ENCODE measurements around the gene WTIP.
A peak's percentile ranks its signal among the peaks of the same experiment; 100 is the strongest.

WTIP gene

GRCh38 chr19:34484328-34484727 lies 2.8 kb downstream of the WTIP start:
- H3K4me3 Mint-ChIP-seq = peak overlapping the region; percentile 89
- H3K9me3 Mint-ChIP-seq = no peaks in the 10 kb centered on the region
- no peak for DNase-seq
- no peak for TF ChIP-seq CTCF (IDR thresholded peaks at IDR 0.05)
- peaks cover 46% of the 10 kb centered on the region for H3K4me1 Mint-ChIP-seq
- no peak overlapping the region for H3K27ac Mint-ChIP-seq
- peaks cover 8% of the 10 kb centered on the region for H3K27me3 Mint-ChIP-seq (ENCODE audit: low read depth, poor library complexity)
- peaks cover 10% of the 10 kb centered on the region for H3K36me3 Mint-ChIP-seq (ENCODE audit: low read depth)

GRCh38 chr19:34485831-34486230 lies 4.3 kb downstream of the WTIP start:
- peaks cover 44% of the 10 kb centered on the region for H3K4me1 Mint-ChIP-seq

GRCh38 chr19:34487651-34488051 lies 6.1 kb downstream of the WTIP start:
- no peak for TF ChIP-seq CTCF (IDR thresholded peaks at IDR 0.05)
- DNase-seq = no peak
- peaks cover 42% of the 10 kb centered on the region for H3K4me1 Mint-ChIP-seq
- no peaks in the 10 kb centered on the region for H3K9me3 Mint-ChIP-seq
- peak overlapping the region; percentile 12 for H3K27ac Mint-ChIP-seq
- H3K36me3 Mint-ChIP-seq (ENCODE audit: low read depth) = peaks cover 25% of the 10 kb centered on the region
- H3K27me3 Mint-ChIP-seq (ENCODE audit: low read depth, poor library complexity) = peaks cover 7% of the 10 kb centered on the region
- no peak overlapping the region for H3K4me3 Mint-ChIP-seq

More at GRCh38 chr19:34485831-34486230, 4.3 kb downstream of the WTIP start:
- H3K4me3 Mint-ChIP-seq = no peak overlapping the region
- DNase-seq = no peak
- no peak for TF ChIP-seq CTCF (IDR thresholded peaks at IDR 0.05)
- H3K27me3 Mint-ChIP-seq (ENCODE audit: low read depth, poor library complexity) = peaks cover 7% of the 10 kb centered on the region
- peaks cover 12% of the 10 kb centered on the region for H3K36me3 Mint-ChIP-seq (ENCODE audit: low read depth)
- H3K27ac Mint-ChIP-seq = no peak overlapping the region
- H3K9me3 Mint-ChIP-seq = no peaks in the 10 kb centered on the region

- peak overlapping the region; percentile 48 for H3K27ac Mint-ChIP-seq
- H3K27me3 Mint-ChIP-seq (ENCODE audit: low read depth, poor library complexity) = no peaks in the 10 kb centered on the region
- peaks cover 28% of the 10 kb centered on the region for H3K36me3 Mint-ChIP-seq (ENCODE audit: low read depth)
- TF ChIP-seq CTCF (IDR thresholded peaks at IDR 0.05) = no peak
- no peak for DNase-seq
- no peaks in the 10 kb centered on the region for H3K9me3 Mint-ChIP-seq
- peaks cover 27% of the 10 kb centered on the region for H3K4me1 Mint-ChIP-seq
- no peak overlapping the region for H3K4me3 Mint-ChIP-seq
These were observed 7.6 kb downstream of the WTIP start for GRCh38 chr19:34489175-34489574.

- Mint-ChIP-seq H3K27me3 (ENCODE audit: low read depth, poor library complexity) (no peaks in the 10 kb centered on the region), H3K4me3 (no peak overlapping the region), H3K9me3 (no peaks in the 10 kb centered on the region), H3K36me3 (ENCODE audit: low read depth) (peaks cover 28% of the 10 kb centered on the region), H3K4me1 (peaks cover 26% of the 10 kb centered on the region), H3K27ac (no peak overlapping the region)
- DNase-seq = no peak
- no peak for TF ChIP-seq CTCF (IDR thresholded peaks at IDR 0.05)
These were observed 8.7 kb downstream of the WTIP start for GRCh38 chr19:34490141-34490766.

- H3K36me3 Mint-ChIP-seq (ENCODE audit: low read depth) = peaks cover 33% of the 10 kb centered on the region
- no peak for TF ChIP-seq CTCF (IDR thresholded peaks at IDR 0.05)
- no peak overlapping the region for H3K27ac Mint-ChIP-seq
- no peaks in the 10 kb centered on the region for H3K27me3 Mint-ChIP-seq (ENCODE audit: low read depth, poor library complexity)
- H3K4me1 Mint-ChIP-seq = peaks cover under 1% of the 10 kb centered on the region
- H3K4me3 Mint-ChIP-seq = no peak overlapping the region
- DNase-seq = no peak
- H3K9me3 Mint-ChIP-seq = no peaks in the 10 kb centered on the region
These were observed 11.6 kb downstream of the WTIP start for GRCh38 chr19:34493038-34493648.
